Panc1 (cell line): Measurements from ENCODE around the gene PDE10A. TPM values are rescaled to one million over a fixed set of nuclear protein-coding genes. Genes with fewer than 3 reads are reported as not detected.

Source experiments
- ATAC-seq: fragments of 200-7000 bp; cut with Tn5 transposase; 2 replicates; pipeline ENCODE4 v1.9.1; 2020; ENCODE audit warnings: mild to moderate bottlenecking, moderate library complexity
- BruUV-seq: library from RNA; stranded (reverse); fragments of 400-500 nt; replicated peaks from 2 replicates; lab custom pipeline; 2021; lab: Mats Ljungman, UMichigan
- CTCF ChIA-PET: fragments of 300-600 bp; sonication (Branson Sonifier 250); formaldehyde crosslinking; loops from one replicate; lab custom pipeline; 2022; ENCODE audit warnings: antibody characterized with exemption; lab: Charles Lee
- POLR2A ChIA-PET: fragments of 300-600 bp; sonication (Branson Sonifier 250); formaldehyde crosslinking; loops from one replicate; lab custom pipeline; 2022; ENCODE audit warnings: antibody characterized with exemption; lab: Charles Lee
- DNase-seq: peaks from one replicate; pipeline ENCODE4 v3.0.0-alpha.2; 2010; ENCODE audit warnings: low read depth, low spot score
- H3K27ac ChIP-seq: 2 replicates; pipeline ENCODE4 v1.5.1; 2011; ENCODE audit warnings: mild to moderate bottlenecking, low read length, inconsistent platforms
- H3K27me3 ChIP-seq: fragments of 200-500 bp; sonication (Bioruptor generic); 2 replicates; pipeline ENCODE4 v1.6.0; 2014; ENCODE audit warnings: low read length, inconsistent platforms; ENCODE audit not compliant: control insufficient read depth, insufficient read depth
- H3K36me3 ChIP-seq: fragments of 200-500 bp; sonication (Bioruptor generic); 2 replicates; pipeline ENCODE4 v1.5.1; 2014; ENCODE audit warnings: inconsistent platforms, mild to moderate bottlenecking, low read length, moderate library complexity; ENCODE audit not compliant: control insufficient read depth, insufficient read depth
- H3K4me1 ChIP-seq: 2 replicates; pipeline ENCODE4 v1.5.1; 2011; ENCODE audit warnings: inconsistent platforms, mild to moderate bottlenecking, low read length, moderate library complexity; ENCODE audit not compliant: control insufficient read depth, insufficient read depth
- H3K4me3 ChIP-seq, 2 experiments: 2 replicates each; pipeline ENCODE4 v1.5.1; 2011 to 2012; ENCODE audit warnings: low read depth in 2 of 2, low read length in 2 of 2, mild to moderate bottlenecking in 2 of 2, inconsistent platforms in 1 of 2, moderate library complexity in 1 of 2
- H3K9me3 ChIP-seq: fragments of 200-500 bp; sonication (Bioruptor generic); 2 replicates; pipeline ENCODE4 v1.5.1; 2014; ENCODE audit warnings: low read depth, mild to moderate bottlenecking, inconsistent platforms, low read length, moderate library complexity; ENCODE audit not compliant: control insufficient read depth, insufficient read depth
- POLR2AphosphoS5 ChIP-seq: IDR thresholded peaks from 2 replicates; pipeline ENCODE4 v1.6.1; 2012; ENCODE audit warnings: mild to moderate bottlenecking, low read depth, low read length, moderate library complexity
- SIN3A ChIP-seq: IDR thresholded peaks from 2 replicates; pipeline ENCODE4 v1.6.1; 2012; ENCODE audit warnings: low read depth, mild to moderate bottlenecking, low read length, moderate library complexity, borderline replicate concordance; ENCODE audit not compliant: insufficient read depth
- TCF7L2 ChIP-seq: IDR thresholded peaks from 2 replicates; pipeline ENCODE4 v1.6.1; 2011; ENCODE audit warnings: mild to moderate bottlenecking, low read depth, low read length, inconsistent platforms
- in situ Hi-C: cut with HindIII; loops from 2 replicates; pipeline ENCODE4 v1.10.0; 2016; ENCODE audit warnings: low sequenced_read_pairs, low pct_unique_long_range_greater_than_20kb
- intact Hi-C: fragments of 100-400 bp; cut with micrococcal nuclease; formaldehyde crosslinking; loops from one replicate; pipeline ENCODE4 v1.10.0; 2022; ENCODE audit not compliant: unreplicated experiment
- total RNA-seq: library from RNA; stranded (reverse); gene quantifications from one replicate; pipeline ENCODE4 v1.2.1, GENCODE V29; 2021; ENCODE audit not compliant: unreplicated experiment
- TF ChIP-seq, protein P1 (sequence below), 2 experiments: IDR thresholded peaks; 2 replicates each; pipeline ENCODE4 v1.6.1; 2011 to 2012; ENCODE audit warnings: low read depth in 2 of 2, control low read depth in 1 of 2, low read length in 1 of 2, mild to moderate bottlenecking in 1 of 2, moderate library complexity in 1 of 2; ENCODE audit not compliant: insufficient read depth in 1 of 2
- TF ChIP-seq, protein P2 (sequence below): fragments of 450-650 bp; IDR thresholded peaks from 2 replicates; pipeline ENCODE4 v1.5.1; 2017; ENCODE audit warnings: mild to moderate bottlenecking

PDE10A gene
- total RNA-seq, 1 experiment from 2014 or later = 27.8 TPM

DNA sequence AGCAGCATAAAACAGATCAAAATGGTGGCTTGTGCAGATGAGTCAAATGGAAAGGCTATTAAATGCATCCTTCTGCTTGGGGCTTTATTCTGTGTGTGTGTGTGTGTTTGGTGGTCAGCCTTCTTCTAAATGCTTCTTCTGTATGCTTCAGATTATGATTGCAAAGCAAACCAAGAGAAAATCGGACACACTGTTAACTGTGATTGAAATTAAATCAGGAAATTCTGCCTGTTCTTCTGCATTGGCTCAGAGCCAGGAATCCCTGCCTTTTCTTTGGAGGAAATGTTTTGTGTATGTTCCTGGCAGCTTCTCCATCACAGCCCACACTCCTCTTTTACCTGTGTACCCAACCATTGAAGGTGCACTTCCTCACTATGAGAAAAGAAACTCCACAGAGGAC lies 22.3 kb upstream of the PDE10A start:
- Histone ChIP-seq H3K4me1 (no peaks in the 10 kb centered on the region), H3K36me3 (no peaks in the 10 kb centered on the region), H3K9me3 (no peaks in the 10 kb centered on the region), H3K27me3 (no peaks in the 10 kb centered on the region), H3K4me3 (no peak overlapping the region), H3K27ac (no peak overlapping the region)
- ChIA-PET CTCF (no interaction called here), POLR2A (no interaction called here)
- no peak for ATAC-seq
- DNase-seq = no peak
- intact Hi-C loops = no loop called here
- in situ Hi-C loops = no loop called here
- BruUV-seq = no TSS peak
- TF ChIP-seq TCF7L2 (no peak), POLR2AphosphoS5 (no peak), SIN3A (no peak)
- TF ChIP-seq, protein P1, sequence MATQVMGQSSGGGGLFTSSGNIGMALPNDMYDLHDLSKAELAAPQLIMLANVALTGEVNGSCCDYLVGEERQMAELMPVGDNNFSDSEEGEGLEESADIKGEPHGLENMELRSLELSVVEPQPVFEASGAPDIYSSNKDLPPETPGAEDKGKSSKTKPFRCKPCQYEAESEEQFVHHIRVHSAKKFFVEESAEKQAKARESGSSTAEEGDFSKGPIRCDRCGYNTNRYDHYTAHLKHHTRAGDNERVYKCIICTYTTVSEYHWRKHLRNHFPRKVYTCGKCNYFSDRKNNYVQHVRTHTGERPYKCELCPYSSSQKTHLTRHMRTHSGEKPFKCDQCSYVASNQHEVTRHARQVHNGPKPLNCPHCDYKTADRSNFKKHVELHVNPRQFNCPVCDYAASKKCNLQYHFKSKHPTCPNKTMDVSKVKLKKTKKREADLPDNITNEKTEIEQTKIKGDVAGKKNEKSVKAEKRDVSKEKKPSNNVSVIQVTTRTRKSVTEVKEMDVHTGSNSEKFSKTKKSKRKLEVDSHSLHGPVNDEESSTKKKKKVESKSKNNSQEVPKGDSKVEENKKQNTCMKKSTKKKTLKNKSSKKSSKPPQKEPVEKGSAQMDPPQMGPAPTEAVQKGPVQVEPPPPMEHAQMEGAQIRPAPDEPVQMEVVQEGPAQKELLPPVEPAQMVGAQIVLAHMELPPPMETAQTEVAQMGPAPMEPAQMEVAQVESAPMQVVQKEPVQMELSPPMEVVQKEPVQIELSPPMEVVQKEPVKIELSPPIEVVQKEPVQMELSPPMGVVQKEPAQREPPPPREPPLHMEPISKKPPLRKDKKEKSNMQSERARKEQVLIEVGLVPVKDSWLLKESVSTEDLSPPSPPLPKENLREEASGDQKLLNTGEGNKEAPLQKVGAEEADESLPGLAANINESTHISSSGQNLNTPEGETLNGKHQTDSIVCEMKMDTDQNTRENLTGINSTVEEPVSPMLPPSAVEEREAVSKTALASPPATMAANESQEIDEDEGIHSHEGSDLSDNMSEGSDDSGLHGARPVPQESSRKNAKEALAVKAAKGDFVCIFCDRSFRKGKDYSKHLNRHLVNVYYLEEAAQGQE (IDR thresholded peaks at IDR 0.05; ENCODE audit: insufficient read depth in 1 of 2, low read depth in 2 of 2, low read length in 1 of 2) = no peak
- TF ChIP-seq, protein P2, sequence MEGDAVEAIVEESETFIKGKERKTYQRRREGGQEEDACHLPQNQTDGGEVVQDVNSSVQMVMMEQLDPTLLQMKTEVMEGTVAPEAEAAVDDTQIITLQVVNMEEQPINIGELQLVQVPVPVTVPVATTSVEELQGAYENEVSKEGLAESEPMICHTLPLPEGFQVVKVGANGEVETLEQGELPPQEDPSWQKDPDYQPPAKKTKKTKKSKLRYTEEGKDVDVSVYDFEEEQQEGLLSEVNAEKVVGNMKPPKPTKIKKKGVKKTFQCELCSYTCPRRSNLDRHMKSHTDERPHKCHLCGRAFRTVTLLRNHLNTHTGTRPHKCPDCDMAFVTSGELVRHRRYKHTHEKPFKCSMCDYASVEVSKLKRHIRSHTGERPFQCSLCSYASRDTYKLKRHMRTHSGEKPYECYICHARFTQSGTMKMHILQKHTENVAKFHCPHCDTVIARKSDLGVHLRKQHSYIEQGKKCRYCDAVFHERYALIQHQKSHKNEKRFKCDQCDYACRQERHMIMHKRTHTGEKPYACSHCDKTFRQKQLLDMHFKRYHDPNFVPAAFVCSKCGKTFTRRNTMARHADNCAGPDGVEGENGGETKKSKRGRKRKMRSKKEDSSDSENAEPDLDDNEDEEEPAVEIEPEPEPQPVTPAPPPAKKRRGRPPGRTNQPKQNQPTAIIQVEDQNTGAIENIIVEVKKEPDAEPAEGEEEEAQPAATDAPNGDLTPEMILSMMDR = no peak

DNA sequence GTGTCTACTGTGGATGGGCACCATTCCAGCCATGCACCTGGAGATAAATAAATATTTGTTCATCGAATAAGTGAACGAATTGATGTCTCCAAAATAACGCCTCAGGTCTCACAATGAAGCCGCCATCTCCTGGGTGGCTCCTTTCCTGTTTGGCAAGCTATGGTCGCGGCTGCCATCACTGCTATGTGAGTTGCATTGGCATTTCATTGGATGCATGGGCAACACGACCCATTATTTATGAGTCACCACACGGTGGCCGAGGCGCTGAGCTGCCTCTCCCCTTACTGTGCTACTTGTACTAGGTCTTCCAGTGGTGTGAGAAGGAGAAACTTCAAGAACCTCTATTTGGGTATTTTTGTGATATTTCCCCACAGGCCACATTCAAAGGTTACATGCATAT lies 21.3 kb upstream of the PDE10A start:
- ChIA-PET POLR2A (no interaction called here), CTCF (no interaction called here)
- Histone ChIP-seq H3K4me1 (no peaks in the 10 kb centered on the region), H3K9me3 (no peaks in the 10 kb centered on the region), H3K4me3 (no peak overlapping the region), H3K36me3 (no peaks in the 10 kb centered on the region), H3K27me3 (no peaks in the 10 kb centered on the region), H3K27ac (no peak overlapping the region)
- TF ChIP-seq, protein P2 = no peak
- TF ChIP-seq POLR2AphosphoS5 = no peak
- no peak for TF ChIP-seq SIN3A
- TF ChIP-seq, protein P1 (IDR thresholded peaks at IDR 0.05; ENCODE audit: insufficient read depth in 1 of 2, low read depth in 2 of 2, low read length in 1 of 2) = no peak
- TF ChIP-seq TCF7L2 = no peak
- in situ Hi-C loops = no loop called here
- intact Hi-C loops = no loop called here
- ATAC-seq (no peak), DNase-seq (no peak)
- no TSS peak for BruUV-seq
